Muscle layer of colon (tissue), 2 donors: ENCODE measurements around the gene CBX2.

Source experiments
- H3K27ac ChIP-seq: one replicate; pipeline ENCODE4 v1.7.0; 2013; ENCODE audit warnings: low read depth, mild to moderate bottlenecking, low read length, moderate library complexity
- H3K27me3 ChIP-seq, 2 donors: one replicate each; pipeline ENCODE4 v1.7.0; 2013; ENCODE audit warnings: low read length in 2 of 2, mild to moderate bottlenecking in 2 of 2; ENCODE audit not compliant: insufficient read depth in 2 of 2, control insufficient read depth in 1 of 2
- H3K36me3 ChIP-seq: one replicate; pipeline ENCODE4 v1.7.0; 2013; ENCODE audit warnings: mild to moderate bottlenecking, low read length; ENCODE audit not compliant: insufficient read depth
- H3K4me1 ChIP-seq: one replicate; pipeline ENCODE4 v1.7.0; 2013; ENCODE audit warnings: mild to moderate bottlenecking, low read length; ENCODE audit not compliant: insufficient read depth
- H3K4me3 ChIP-seq, 2 donors: one replicate each; pipeline ENCODE4 v1.7.0; 2013; ENCODE audit warnings: low read length in 2 of 2, low read depth in 1 of 2, mild to moderate bottlenecking in 1 of 2, moderate library complexity in 1 of 2
- H3K9ac ChIP-seq: one replicate; pipeline ENCODE4 v1.7.0; 2013; ENCODE audit warnings: low read length
- H3K9me3 ChIP-seq: one replicate; pipeline ENCODE4 v1.7.0; 2013; ENCODE audit warnings: mild to moderate bottlenecking, low read length
- donor health status: abdominal sarcoma.
- donor health status: Adenocarcinoma of cecum.

Gene CBX2

GRCh38 chr17:79785017-79785899, 7.3 kb downstream of the CBX2 start:
- no peaks in the 10 kb centered on the region for H3K9me3 ChIP-seq
- H3K9ac ChIP-seq: no peak overlapping the region
- H3K36me3 ChIP-seq: no peaks in the 10 kb centered on the region
- no peak overlapping the region for H3K4me3 ChIP-seq
- H3K27ac ChIP-seq: no peak overlapping the region
- peaks cover 21 to 78% of the 10 kb centered on the region in 2 donors for H3K27me3 ChIP-seq
- H3K4me1 ChIP-seq: peaks cover 3% of the 10 kb centered on the region

DNA sequence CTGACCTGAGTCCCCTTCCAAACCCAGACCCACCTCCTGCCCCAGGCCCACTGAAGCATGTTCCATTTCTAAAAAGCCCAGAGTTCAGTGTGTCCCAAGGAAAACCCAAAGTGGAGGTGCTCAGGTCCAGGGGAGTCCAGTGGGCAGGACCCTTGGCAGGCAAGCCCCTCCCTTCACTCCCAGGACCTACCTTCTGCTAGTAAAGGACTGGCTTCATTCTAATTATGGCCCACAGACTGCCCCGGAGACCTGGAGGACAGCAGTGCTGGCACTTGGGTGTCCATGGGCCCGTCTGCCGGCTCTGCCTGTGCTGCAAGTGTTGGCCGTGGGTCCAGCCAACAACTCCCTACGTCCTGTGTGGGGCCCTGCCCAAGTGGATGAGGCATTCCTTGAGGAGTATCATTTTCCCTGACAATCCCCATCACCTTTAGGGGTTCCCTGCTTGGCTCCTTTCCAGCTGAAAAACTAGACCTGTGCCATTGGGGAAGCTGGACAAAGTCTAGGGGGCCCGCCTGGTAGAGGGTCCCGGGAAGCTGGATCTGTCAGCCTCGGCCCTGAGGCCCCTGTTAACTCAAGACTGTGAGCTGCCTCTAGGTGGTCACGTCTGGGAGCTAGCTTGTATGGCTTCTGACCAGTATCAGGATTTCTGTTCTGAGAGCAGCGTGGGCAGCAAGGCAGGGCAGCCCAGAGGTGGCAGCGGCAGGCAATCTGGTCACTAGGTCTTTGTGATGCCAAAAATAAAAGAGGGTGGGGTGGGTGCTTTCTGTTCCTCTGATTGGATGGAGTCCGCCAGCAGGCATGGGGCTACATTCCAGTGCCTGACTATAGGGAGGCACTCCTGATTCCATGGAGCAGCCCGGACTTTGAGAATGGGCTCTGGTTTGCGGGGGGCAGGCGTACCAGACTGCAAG, 8.2 kb downstream of the CBX2 start:
- H3K9me3 ChIP-seq: no peaks in the 10 kb centered on the region
- H3K36me3 ChIP-seq: no peaks in the 10 kb centered on the region
- no peak overlapping the region for H3K27ac ChIP-seq
- H3K9ac ChIP-seq: no peak overlapping the region
- no peak overlapping the region for H3K4me3 ChIP-seq
- H3K27me3 ChIP-seq: peaks cover 30 to 80% of the 10 kb centered on the region in 2 donors
- H3K4me1 ChIP-seq: peaks cover 8% of the 10 kb centered on the region

DNA sequence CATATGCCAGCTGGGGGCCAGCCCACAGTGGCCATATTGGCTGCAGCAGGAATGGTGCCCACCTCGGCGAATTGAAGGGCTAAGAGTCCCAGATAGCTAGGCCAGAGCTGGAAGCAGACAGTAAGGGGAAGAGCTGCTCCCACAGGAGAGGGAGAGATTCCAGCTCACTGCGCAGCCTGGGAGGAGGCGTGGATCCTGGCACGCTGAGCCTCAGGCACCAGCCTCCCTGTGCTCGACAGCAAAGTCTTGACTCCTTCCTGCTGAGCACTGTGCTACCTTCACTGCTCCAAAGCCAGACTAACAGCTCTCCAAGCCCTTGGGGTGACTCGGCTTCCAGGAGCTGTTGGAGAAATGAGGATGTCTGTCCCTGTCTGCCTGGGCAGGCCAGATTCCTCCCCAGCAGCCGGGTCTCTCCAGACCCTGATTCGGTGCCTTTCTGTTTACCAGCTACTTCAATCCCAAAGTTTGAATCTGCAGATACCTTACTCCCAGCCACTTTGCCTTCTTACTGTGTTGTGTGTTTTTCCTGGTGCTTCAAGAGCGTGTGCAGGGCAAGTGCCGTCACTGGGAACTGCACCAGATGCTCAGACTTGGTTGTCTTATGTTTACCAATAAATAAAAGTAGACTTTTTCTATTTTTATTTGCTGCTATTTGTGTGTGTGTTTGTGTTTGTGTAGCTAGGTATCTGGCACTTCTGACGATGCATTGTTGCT, 9.1 kb downstream of the CBX2 start:
- Histone ChIP-seq H3K4me3 (no peak overlapping the region), H3K9me3 (no peaks in the 10 kb centered on the region), H3K36me3 (no peaks in the 10 kb centered on the region), H3K4me1 (peaks cover 12% of the 10 kb centered on the region), H3K27me3 (peaks cover 39 to 82% of the 10 kb centered on the region in 2 donors), H3K27ac (no peak overlapping the region), H3K9ac (no peak overlapping the region)

DNA sequence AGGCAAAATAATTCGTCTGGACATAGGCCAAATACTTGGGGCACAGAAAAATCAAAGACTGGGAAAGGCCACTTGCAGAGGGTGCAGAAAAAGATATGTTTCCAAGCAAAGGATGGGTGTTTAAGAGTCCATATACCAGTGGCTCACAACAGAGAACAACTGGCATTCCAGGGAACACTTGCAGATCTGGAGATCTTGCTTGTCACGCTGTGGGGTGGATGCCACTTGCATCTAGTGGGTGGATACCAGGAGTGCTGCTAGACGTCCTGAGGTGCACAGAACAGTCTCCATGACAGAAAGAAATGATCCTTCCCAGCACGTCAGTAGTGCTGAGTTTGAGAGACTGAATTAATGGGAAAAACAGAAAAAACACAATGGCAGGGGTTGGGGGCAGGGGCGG, 10.5 kb downstream of the CBX2 start:
- Histone ChIP-seq H3K36me3 (no peaks in the 10 kb centered on the region), H3K4me1 (peaks cover 16% of the 10 kb centered on the region), H3K9ac (no peak overlapping the region), H3K27me3 (peaks cover 51 to 88% of the 10 kb centered on the region in 2 donors), H3K4me3 (no peak overlapping the region), H3K27ac (no peak overlapping the region), H3K9me3 (no peaks in the 10 kb centered on the region)

DNA sequence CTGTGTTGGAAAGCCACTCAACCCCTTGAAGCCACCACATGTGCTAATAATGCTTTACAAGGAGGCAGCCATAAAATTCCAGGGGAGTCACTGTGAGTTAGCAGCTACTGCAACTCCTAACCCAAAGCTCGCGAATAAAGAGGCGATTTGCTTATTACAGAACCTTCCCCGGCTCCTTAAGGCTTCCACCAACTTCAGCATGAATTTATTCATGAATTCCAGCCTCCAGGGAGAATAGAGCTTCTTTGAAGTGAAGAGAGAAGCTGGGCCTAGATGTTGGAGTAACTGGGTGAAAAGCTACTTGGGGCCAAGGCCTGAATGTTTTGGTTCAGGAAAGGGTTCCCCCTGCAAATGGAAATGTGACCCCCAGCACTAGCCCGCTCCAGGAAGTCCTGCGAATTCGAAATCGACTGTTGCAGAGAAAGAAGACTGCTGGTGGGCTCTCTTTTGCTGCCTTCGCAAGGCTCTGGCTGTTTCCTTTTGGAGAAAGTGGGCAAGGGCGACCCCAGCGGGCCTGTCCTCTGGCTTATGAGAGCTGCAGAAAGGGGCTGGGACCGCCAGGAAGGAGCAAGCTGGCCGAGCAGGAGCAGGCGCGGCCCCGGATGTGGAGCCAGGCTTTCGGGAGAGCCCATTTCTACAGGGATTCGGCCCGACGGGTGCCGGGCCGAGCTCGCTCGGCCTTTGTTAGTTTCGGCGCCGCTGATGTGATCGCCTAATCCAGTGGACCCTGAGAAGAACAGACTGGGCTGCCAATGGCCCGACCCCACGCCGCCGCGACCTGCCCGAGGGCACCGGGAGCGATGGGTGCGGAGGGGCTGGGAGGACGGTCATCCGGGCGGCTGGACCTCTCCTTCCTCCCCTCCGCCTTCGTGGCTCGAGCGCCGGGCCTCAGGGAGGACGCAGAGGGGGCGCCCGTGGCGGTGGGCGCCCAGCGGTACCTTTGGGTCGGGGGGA, 11.3 kb downstream of the CBX2 start:
- Histone ChIP-seq H3K36me3 (no peaks in the 10 kb centered on the region), H3K9me3 (no peaks in the 10 kb centered on the region), H3K27me3 (peaks cover 58 to 88% of the 10 kb centered on the region in 2 donors), H3K27ac (no peak overlapping the region), H3K4me3 (peak overlapping the region in 1 of 2 donors; percentile 34), H3K9ac (no peak overlapping the region), H3K4me1 (peaks cover 21% of the 10 kb centered on the region)

DNA sequence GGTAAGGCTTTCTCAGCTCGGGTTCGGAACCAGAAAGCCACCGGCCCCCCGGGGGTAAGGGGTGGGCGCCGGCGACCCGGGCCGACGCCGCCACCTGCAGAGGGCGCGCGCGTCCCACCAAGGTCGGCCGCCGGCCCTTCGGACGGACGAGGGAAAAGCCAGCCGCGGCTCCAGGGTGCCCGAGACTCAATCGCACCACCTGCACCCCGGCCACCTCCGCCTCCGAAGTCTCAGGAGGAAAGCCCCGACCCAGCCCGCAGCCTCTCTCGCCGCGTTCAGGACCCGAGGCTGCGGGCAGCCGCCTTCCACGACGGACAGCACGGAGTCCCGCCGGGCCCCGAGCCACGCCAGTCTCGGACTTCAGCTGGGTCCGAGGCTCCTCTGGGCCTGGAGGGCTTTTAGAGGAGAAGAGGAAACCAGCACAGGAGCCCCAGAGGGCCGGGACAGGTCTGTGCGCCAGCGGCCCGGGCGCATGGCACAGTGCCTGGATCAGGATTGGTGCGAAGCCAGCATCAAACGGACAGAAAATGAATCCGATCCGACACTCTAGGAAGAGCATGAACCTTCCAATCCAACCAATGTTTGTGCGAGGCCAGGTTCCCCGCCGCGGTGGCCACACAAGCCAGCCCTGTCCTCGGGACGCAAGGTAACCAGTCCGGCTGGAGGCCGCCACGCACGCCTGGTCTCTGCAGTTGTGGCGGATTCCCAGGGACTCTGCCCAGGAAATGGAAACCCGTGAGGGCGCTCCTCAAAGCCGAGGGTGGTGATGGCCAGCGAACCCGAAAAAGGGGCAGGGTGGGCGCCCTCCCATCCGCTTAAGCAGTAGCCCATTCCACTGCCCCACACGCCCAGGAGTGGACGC, 12.2 kb downstream of the CBX2 start:
- no peaks in the 10 kb centered on the region for H3K36me3 ChIP-seq
- H3K27ac ChIP-seq: no peak overlapping the region
- H3K27me3 ChIP-seq: peaks cover 58 to 87% of the 10 kb centered on the region in 2 donors
- H3K9me3 ChIP-seq: no peaks in the 10 kb centered on the region
- no peak overlapping the region for H3K9ac ChIP-seq
- peaks cover 21% of the 10 kb centered on the region for H3K4me1 ChIP-seq
- peak overlapping the region in 1 of 2 donors; percentile 34 for H3K4me3 ChIP-seq

DNA sequence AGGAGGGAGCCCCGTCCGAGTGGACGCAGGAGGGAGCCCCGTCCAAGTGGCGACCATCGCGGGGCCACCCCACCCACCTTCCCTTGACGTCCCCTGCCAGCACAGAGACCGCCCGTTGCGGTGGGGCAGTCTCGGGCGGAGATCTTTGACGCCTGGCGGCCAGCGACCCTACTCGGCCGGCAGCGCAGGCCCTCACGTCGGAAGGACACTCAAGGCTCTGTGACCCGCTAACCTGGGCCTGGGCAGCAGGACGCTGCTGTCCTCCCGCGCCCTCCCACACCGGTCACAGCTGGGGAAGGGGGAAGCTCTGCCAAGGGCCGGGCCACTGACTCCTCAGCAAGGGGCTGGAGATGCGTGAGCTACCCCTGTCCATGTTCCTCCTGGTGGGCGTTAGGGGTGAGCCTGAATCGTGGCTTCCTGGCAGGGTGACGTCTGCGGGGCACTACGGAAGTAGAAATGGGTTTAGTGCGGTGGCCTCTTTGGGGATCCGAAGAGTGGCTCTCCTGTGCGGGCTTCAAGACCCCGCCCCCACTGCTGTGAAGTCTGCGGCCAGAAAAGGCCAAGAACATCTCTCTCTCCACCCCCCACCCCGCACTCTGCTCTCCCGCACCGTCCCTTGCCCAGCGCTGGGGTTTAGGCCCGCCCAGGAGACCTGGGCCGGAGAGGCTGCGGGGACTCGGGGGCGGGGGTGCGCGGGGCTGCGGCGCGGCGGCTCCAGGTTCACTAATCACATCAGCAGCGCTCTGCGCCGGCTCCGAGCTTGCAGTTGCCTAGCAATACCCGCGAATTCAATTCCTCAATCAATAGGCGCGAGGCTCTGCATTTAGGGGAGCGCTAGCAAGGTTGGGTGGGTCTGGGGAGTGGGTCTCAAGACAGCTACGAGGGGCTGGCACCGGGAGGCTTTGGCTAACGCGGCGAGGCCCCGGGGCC, 13.1 kb downstream of the CBX2 start:
- Histone ChIP-seq H3K27me3 (peaks cover 58 to 80% of the 10 kb centered on the region in 2 donors), H3K4me1 (peaks cover 25% of the 10 kb centered on the region), H3K9ac (no peak overlapping the region)

DNA sequence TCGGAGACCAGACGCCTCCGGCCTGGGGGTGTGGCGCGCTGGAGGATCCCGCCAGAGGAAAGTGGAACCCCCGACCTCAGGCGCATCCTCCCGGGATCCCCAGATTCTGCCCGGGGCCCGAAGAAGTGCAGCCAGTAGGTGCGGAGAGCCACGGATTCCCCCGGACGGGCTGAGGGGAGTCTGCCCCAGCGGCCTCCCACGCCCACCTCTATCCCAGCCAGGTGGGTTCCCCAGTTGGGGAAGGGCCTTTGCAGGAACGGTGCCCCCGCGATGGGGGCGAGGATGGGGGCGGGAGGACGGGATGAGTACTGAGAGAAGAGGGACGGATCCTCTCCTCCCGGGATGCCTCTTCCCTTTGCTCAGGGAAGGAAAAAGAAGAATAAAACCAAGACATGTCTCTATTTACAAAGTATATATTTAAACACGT, 13.8 kb downstream of the CBX2 start:
- H3K27me3 ChIP-seq: peaks cover 58 to 74% of the 10 kb centered on the region in 2 donors
- H3K4me3 ChIP-seq: no peak overlapping the region
- no peak overlapping the region for H3K27ac ChIP-seq
- no peaks in the 10 kb centered on the region for H3K36me3 ChIP-seq
- H3K9ac ChIP-seq: no peak overlapping the region
- H3K9me3 ChIP-seq: no peaks in the 10 kb centered on the region
- H3K4me1 ChIP-seq: peaks cover 29% of the 10 kb centered on the region

More for the DNA sequence above, 13.1 kb downstream of the CBX2 start:
- Histone ChIP-seq H3K36me3 (no peaks in the 10 kb centered on the region), H3K4me3 (no peak overlapping the region), H3K27ac (no peak overlapping the region), H3K9me3 (no peaks in the 10 kb centered on the region)

DNA sequence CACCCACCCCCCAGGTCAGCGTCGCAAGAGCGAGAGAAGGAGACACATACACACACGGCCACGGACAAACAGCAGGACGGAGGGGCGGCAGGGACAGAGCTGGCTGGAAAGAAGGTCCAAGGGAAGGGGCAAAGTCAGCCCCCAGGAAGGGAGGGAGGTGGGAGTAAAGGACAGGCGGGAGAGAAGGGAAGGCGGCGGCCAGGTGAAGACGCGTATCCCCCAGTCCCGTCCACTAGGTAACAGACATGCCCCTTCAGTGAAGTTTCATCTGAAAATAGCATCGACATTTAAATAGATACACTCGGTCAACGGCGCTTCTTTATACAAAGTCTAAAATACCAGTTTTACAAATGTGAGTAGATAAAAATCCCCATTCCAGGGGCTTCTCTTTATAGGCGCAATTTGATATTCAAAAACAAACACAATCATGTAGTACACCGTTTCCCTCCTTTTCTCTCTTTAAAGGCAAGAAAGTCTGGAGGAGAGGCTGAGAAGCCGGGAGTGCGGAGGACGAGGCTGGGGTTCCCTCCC, 14.5 kb downstream of the CBX2 start:
- Histone ChIP-seq H3K4me3 (no peak overlapping the region), H3K27me3 (peaks cover 58 to 69% of the 10 kb centered on the region in 2 donors)

More for the DNA sequence above, 14.5 kb downstream of the CBX2 start:
- no peaks in the 10 kb centered on the region for H3K36me3 ChIP-seq
- no peak overlapping the region for H3K9ac ChIP-seq
- H3K27ac ChIP-seq: no peak overlapping the region
- peaks cover 29% of the 10 kb centered on the region for H3K4me1 ChIP-seq
- no peaks in the 10 kb centered on the region for H3K9me3 ChIP-seq
